Heart right ventricle (tissue), 16 donors: ENCODE results near the gene AK3. TPM values are rescaled to one million over a fixed set of nuclear protein-coding genes. Genes with fewer than 3 reads are reported as not detected.

Experiments
- ATAC-seq, 8 donors: fragments of 200-7000 bp; cut with Tn5 transposase; one replicate each; pipeline ENCODE4 v1.9.1; 2020; ENCODE audit warnings: mild to moderate bottlenecking in 8 of 8, moderate library complexity in 8 of 8, moderate number of reproducible peaks in 1 of 8
- DNase-seq, 2 donors: peaks; one replicate each; pipeline ENCODE4 v3.0.0-alpha.2; 2020
- H3K27ac ChIP-seq, 10 donors: fragments of 200-600 bp; sonication (generic) in 2 of 10; one replicate each; pipeline versions ENCODE4 v1.5.0 to v1.8.0; 2020 to 2022; ENCODE audit warnings: mild to moderate bottlenecking in 3 of 10
- H3K27me3 ChIP-seq, 7 donors: fragments of 200-600 bp; one replicate each; pipeline ENCODE4 v1.8.0; 2021 to 2022; ENCODE audit warnings: mild to moderate bottlenecking in 2 of 7
- H3K36me3 ChIP-seq, 9 donors: fragments of 200-600 bp; sonication (generic) in 1 of 9; one replicate each; pipeline versions ENCODE4 v1.5.0 to v1.8.0; 2020 to 2022; ENCODE audit warnings: mild to moderate bottlenecking in 2 of 9
- H3K4me1 ChIP-seq, 9 donors: fragments of 200-600 bp; sonication (generic) in 1 of 9; one replicate each; pipeline versions ENCODE4 v1.5.0 to v1.8.0; 2020 to 2022; ENCODE audit warnings: mild to moderate bottlenecking in 4 of 9
- H3K4me3 ChIP-seq, 10 donors: fragments of 200-600 bp; sonication (generic) in 2 of 10; one replicate each; pipeline versions ENCODE4 v1.5.0 to v1.8.0; 2020 to 2022; ENCODE audit warnings: mild to moderate bottlenecking in 7 of 10, moderate library complexity in 2 of 10
- H3K9me3 ChIP-seq, 11 donors: fragments of 200-600 bp in 10 of 11; sonication (generic) in 2 of 11; one replicate each; pipeline versions ENCODE4 v1.5.0 to v1.8.0; 2013 to 2022; ENCODE audit warnings: mild to moderate bottlenecking in 2 of 11, control low read depth in 1 of 11, moderate library complexity in 1 of 11
- CTCF ChIP-seq, 9 donors: fragments of 200-600 bp; sonication (generic) in 2 of 9; IDR thresholded peaks; one replicate each; pipeline versions ENCODE4 v1.5.0 to v1.8.0; 2021 to 2022; ENCODE audit warnings: antibody characterized with exemption in 9 of 9, mild to moderate bottlenecking in 5 of 9, moderate library complexity in 1 of 9
- WGBS, 2 donors: extraction: QIAGEN DNeasy Blood & Tissue Kit; methylation state at CpG; one replicate each; pipeline ENCODE4 v1.1.7; 2013; ENCODE audit warnings: inconsistent platforms in 1 of 2; 5-methylcytosine and 5-hydroxymethylcytosine counted together
- intact Hi-C, 10 donors: fragments of 100-400 bp; cut with DNase I; formaldehyde crosslinking; loops; one replicate each; pipeline versions ENCODE4 v1.11.1 to v1.14.2; 2022
- polyA plus RNA-seq, 2 donors: library from polyadenylated mRNA; stranded (reverse); fragments of 200-250 nt; gene quantifications; one replicate each; pipeline ENCODE4 v1.2.3, GENCODE V29; 2013
- total RNA-seq, 10 donors: library from RNA; stranded (reverse); fragmentation: NEBNext Ultra II Directional in 3 of 10; extraction: Animal tissue kit (Norgen Biotek cat#: 25700) in 3 of 10; gene quantifications; one replicate each; pipeline versions ENCODE4 v1.2.1 to v1.2.4, GENCODE V29; 2021 to 2023
- donor health status: Arrhythmogenic right ventricular cardiomyopathy.
- donor health status: ischemic (EF 13 %, LVEDD 7.1; RV severe dilation, severe dysfunction).
- donor health status: healthy with polysubstance abuse.
- donor health status: DM: no; HTN: yes; CAD: no.
- donor health status: DM: no; HTN: no; CAD: no.
- donor health status: ischemic (EF 25% LVEDD 6.9; RV normal size, moderate dysfunction).
- donor health status: ischemic (EF 25% LVEDD 5.7; RV mildly dilated, moderate dysfunction).
- donor health status: healthy.
- donor health status: DM: yes; HTN: yes; CAD: no.
- donor health status: Ischemic cardiomyopathy.
- donor health status: ischemic (EF 35%, LVEDD 5.7; RV mildly dilated, moderate dysfunction).
- donor health status: nonischemic (EF 11% LVEDD 7.7; RV severe dilation, severe dysfunction).
- donor health status: DM: yes; HTN: yes; CAD: no.
- donor health status: PGD.
- donor health status: ischemic (EF 29% LVEDD 5.4; RV normal size, mild dysfunction).
- donor health status: nonischemic (EF 23%, LVEDD 6.1; RV moderate dilation, normal function).

AK3 gene
- total and polyA plus RNA-seq, 12 donors, result 32.9 to 217 (median 138) TPM

- no peak for TF ChIP-seq CTCF (IDR thresholded peaks at IDR 0.05)
- Histone ChIP-seq H3K9me3 (no peaks in the 10 kb centered on the region), H3K27ac (peak overlapping the region in 2 of 10 donors; percentile 31 to 64), H3K27me3 (no peaks in the 10 kb centered on the region), H3K4me1 (peaks cover 0 to 88% (median 53%) of the 10 kb centered on the region in 9 donors), H3K36me3 (peaks cover 0 to 53% (median 10%) of the 10 kb centered on the region in 9 donors), H3K4me3 (no peak overlapping the region)
- no peak for ATAC-seq
- 50 to 67% methylated on average over 4 of the region's 4 CpGs for WGBS, 2 donors
- intact Hi-C loops, result loop anchor here in 4 of 10 donors (5.0 to 10.0 kb wide), 3 partner anchors 52 to 300 kb away; partner anchors contain the start of genes AK3 (in 3 of the 4) and JAK2 (in 1 of the 4)
- no peak for DNase-seq
These were observed 56.2 kb downstream of the AK3 start for GRCh38 chr9:4684820-4685219.

GRCh38 chr9:4680750-4681149 is 60.3 kb downstream of the AK3 start:
- intact Hi-C loops, result loop anchor here in 3 of 10 donors (5.0 to 10.0 kb wide), 2 partner anchors 62 to 304 kb away; partner anchors contain the start of genes AK3 (in 3 of the 3) and JAK2 (in 1 of the 3)
- no peak for TF ChIP-seq CTCF (IDR thresholded peaks at IDR 0.05)
- ATAC-seq (peak in 2 of 8 donors; percentile 15 to 18), DNase-seq (no peak)
- Histone ChIP-seq H3K9me3 (no peaks in the 10 kb centered on the region), H3K4me1 (peaks cover 0 to 52% (median 34%) of the 10 kb centered on the region in 9 donors), H3K27ac (peak overlapping the region; percentile 91 to 100 (median 96)), H3K36me3 (peaks cover 0 to 15% (median 3%) of the 10 kb centered on the region in 9 donors), H3K27me3 (no peaks in the 10 kb centered on the region), H3K4me3 (peak overlapping the region in 9 of 10 donors; percentile 67 to 96 (median 79))
- WGBS, 2 donors, result 39 to 41% methylated on average over 2 of the region's 2 CpGs

- ATAC-seq (peak in 4 of 8 donors; percentile 3 to 30 (median 26)), DNase-seq (no peak)
- TF ChIP-seq CTCF (IDR thresholded peaks at IDR 0.05), result no peak
- no peaks in the 10 kb centered on the region for H3K27me3 ChIP-seq
- WGBS, 2 donors, result 0 to 1% methylated on average over 10 of the region's 10 CpGs
- intact Hi-C loops, result loop anchor here in 3 of 10 donors (5.0 to 10.0 kb wide), 2 partner anchors 62 to 305 kb away; partner anchors contain the start of genes AK3 (in 3 of the 3) and JAK2 (in 1 of the 3)
- H3K27ac ChIP-seq, result peak overlapping the region; percentile 91 to 100 (median 96)
- peaks cover 0 to 46% (median 29%) of the 10 kb centered on the region in 9 donors for H3K4me1 ChIP-seq
- peak overlapping the region; percentile 67 to 96 (median 78) for H3K4me3 ChIP-seq
- no peaks in the 10 kb centered on the region for H3K9me3 ChIP-seq
- peaks cover 0 to 9% (median 0%) of the 10 kb centered on the region in 9 donors for H3K36me3 ChIP-seq
These were observed 60.9 kb downstream of the AK3 start for GRCh38 chr9:4680173-4680525.

- WGBS, 2 donors, result 0% methylated on average over 66 of the region's 66 CpGs
- Histone ChIP-seq H3K9me3 (no peaks in the 10 kb centered on the region), H3K27ac (peak within 1 kb of the TSS; percentile 91 to 100 (median 96)), H3K4me3 (peak within 1 kb of the TSS; percentile 67 to 96 (median 78)), H3K27me3 (no peaks in the 10 kb centered on the region), H3K4me1 (peaks cover 0 to 40% (median 26%) of the 10 kb centered on the region in 9 donors), H3K36me3 (peaks cover 0 to 4% (median 0%) of the 10 kb centered on the region in 9 donors)
- DNase-seq, result peak; percentile 99
- TF ChIP-seq CTCF (IDR thresholded peaks at IDR 0.05), result peak; percentile 49 to 81 (median 72)
- peak; percentile 99 to 100 (median 99) for ATAC-seq
- intact Hi-C loops, result loop anchor here in 7 of 10 donors (1.0 to 10.0 kb wide), 3 partner anchors 17 to 305 kb away; partner anchors contain the start of genes AK3 (in 7 of the 7), JAK2 (in 1 of the 7) and PLPP6 (in 1 of the 7)
These were observed 61.5 kb downstream of the AK3 start, which contains the start of gene CDC37L1 for GRCh38 chr9:4679268-4680172. Gene CDC37L1 (plus strand): TSS chr9:4679569. CDS start chr9:4679768, 199 bp downstream.
